Spleen (tissue), 7 donors: ENCODE results near the gene RARRES2.

ENCODE experiments used
- POLR2A ChIP-seq, 3 donors: fragments of 450-650 bp; IDR thresholded peaks; one replicate each; pipeline ENCODE4 v1.5.1; 2017; ENCODE audit warnings: antibody characterized with exemption in 3 of 3, mild to moderate bottlenecking in 1 of 3
- TF ChIP-seq, protein P1 (sequence below), 11 experiments: fragments of 200-600 bp in 7 of 11; fragments of 450-650 bp in 4 of 11; sonication (generic) in 4 of 11; IDR thresholded peaks in 8 of 11; conservative IDR thresholded peaks in 3 of 11; 1 replicate in 7 of 11; 2 replicates in 4 of 11; pipeline versions ENCODE4 v1.4.0 to v1.8.0; 2016 to 2021; ENCODE audit warnings: antibody characterized with exemption in 11 of 11, inconsistent platforms in 4 of 11, mild to moderate bottlenecking in 1 of 11
- donor health status: DM: no; HTN: no; CAD: no; lungs with moderate emphysema.
- donor health status: DM: no; HTN: no; CAD: no.
- donor health status: DM: no; HTN: no; CAD: no.

DNA sequence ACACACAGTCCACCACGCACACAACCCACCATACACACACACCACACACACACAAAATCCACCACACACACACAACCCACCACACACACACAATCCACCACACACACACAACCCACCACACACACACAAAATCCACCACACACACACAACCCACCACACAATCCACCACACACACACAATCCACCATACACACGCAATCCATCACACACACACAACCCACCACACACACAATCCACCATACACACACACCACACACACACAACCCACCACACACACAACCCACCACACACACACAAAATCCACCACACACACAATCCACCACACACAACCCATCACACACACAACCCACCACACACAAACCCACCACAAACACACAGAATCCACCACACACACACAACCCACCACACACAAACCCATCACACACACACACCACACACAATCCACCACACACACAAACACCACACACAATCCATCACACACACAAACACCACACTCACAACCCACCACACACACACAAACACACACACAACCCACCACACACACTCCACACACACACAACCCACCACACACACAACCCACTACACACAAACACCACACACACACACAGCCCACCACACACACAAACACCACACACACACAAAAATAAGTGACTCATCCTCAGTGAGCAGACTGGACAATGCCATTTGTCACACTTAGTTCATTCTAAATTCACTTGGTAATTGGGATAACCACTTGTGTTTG lies 18.4 kb upstream of the RARRES2 start:
- TF ChIP-seq, protein P1, sequence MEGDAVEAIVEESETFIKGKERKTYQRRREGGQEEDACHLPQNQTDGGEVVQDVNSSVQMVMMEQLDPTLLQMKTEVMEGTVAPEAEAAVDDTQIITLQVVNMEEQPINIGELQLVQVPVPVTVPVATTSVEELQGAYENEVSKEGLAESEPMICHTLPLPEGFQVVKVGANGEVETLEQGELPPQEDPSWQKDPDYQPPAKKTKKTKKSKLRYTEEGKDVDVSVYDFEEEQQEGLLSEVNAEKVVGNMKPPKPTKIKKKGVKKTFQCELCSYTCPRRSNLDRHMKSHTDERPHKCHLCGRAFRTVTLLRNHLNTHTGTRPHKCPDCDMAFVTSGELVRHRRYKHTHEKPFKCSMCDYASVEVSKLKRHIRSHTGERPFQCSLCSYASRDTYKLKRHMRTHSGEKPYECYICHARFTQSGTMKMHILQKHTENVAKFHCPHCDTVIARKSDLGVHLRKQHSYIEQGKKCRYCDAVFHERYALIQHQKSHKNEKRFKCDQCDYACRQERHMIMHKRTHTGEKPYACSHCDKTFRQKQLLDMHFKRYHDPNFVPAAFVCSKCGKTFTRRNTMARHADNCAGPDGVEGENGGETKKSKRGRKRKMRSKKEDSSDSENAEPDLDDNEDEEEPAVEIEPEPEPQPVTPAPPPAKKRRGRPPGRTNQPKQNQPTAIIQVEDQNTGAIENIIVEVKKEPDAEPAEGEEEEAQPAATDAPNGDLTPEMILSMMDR (IDR thresholded peaks at IDR 0.05 in 8 of 11, conservative IDR thresholded peaks at IDR 0.05 in 3 of 11): no peak
- TF ChIP-seq POLR2A (IDR thresholded peaks at IDR 0.05): no peak
